PFSK-1 (cell line): ENCODE results near the gene ALDH16A1.

ENCODE experiments used
- POLR2AphosphoS5 ChIP-seq: IDR thresholded peaks from 2 replicates; pipeline ENCODE4 v1.6.1; 2012; ENCODE audit warnings: low read depth, mild to moderate bottlenecking, control low read depth, low read length, moderate library complexity
- SIN3A ChIP-seq: IDR thresholded peaks from 2 replicates; pipeline ENCODE4 v1.6.1; 2012; ENCODE audit warnings: mild to moderate bottlenecking, low read length, moderate library complexity, borderline replicate concordance; ENCODE audit not compliant: insufficient read depth
- TF ChIP-seq, protein P1 (sequence below), 2 experiments: IDR thresholded peaks; 2 replicates each; pipeline versions ENCODE4 v1.6.1 to v1.8.0; 2011 to 2012; ENCODE audit warnings: low read depth in 2 of 2, low read length in 2 of 2, control low read depth in 1 of 2, inconsistent platforms in 1 of 2, mild to moderate bottlenecking in 1 of 2, moderate library complexity in 1 of 2; ENCODE audit not compliant: insufficient read depth in 1 of 2

DNA sequence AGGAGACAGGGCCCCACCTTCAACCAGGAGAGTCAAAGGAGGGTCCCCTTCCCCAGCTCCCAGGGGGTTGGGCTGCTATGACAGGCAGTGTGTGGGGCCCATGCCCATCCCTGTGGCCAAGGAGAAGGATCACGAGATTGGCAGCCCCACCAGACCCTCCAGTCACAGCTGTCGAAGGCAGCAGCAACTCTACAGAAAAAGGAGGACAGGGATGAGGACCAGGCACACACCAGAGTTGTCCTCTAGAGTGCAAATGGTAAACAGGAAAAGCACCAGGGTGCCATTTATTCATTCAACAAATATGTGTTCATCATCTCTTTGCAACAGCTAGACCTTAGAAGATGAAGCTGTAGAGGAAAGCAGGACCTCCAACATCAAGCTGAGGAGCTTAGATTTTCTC, 33.9 kb upstream of the ALDH16A1 start:
- TF ChIP-seq POLR2AphosphoS5 (no peak), SIN3A (no peak)
- TF ChIP-seq, protein P1, sequence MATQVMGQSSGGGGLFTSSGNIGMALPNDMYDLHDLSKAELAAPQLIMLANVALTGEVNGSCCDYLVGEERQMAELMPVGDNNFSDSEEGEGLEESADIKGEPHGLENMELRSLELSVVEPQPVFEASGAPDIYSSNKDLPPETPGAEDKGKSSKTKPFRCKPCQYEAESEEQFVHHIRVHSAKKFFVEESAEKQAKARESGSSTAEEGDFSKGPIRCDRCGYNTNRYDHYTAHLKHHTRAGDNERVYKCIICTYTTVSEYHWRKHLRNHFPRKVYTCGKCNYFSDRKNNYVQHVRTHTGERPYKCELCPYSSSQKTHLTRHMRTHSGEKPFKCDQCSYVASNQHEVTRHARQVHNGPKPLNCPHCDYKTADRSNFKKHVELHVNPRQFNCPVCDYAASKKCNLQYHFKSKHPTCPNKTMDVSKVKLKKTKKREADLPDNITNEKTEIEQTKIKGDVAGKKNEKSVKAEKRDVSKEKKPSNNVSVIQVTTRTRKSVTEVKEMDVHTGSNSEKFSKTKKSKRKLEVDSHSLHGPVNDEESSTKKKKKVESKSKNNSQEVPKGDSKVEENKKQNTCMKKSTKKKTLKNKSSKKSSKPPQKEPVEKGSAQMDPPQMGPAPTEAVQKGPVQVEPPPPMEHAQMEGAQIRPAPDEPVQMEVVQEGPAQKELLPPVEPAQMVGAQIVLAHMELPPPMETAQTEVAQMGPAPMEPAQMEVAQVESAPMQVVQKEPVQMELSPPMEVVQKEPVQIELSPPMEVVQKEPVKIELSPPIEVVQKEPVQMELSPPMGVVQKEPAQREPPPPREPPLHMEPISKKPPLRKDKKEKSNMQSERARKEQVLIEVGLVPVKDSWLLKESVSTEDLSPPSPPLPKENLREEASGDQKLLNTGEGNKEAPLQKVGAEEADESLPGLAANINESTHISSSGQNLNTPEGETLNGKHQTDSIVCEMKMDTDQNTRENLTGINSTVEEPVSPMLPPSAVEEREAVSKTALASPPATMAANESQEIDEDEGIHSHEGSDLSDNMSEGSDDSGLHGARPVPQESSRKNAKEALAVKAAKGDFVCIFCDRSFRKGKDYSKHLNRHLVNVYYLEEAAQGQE (IDR thresholded peaks at IDR 0.05; ENCODE audit: insufficient read depth in 1 of 2, low read depth in 2 of 2, low read length in 2 of 2) = no peak
